ENCODE measurements around the gene CA12. TPM values are rescaled to one million over a fixed set of nuclear protein-coding genes. Genes with fewer than 3 reads are reported as not detected.

The CA12 gene
- total RNA-seq, 1 experiment from 2014 or later = 19.8 TPM

GRCh38 chr15:63405159-63405558 lies 23.5 kb upstream of the CA12 start:
- Histone ChIP-seq H3K9ac (ENCODE audit: low read length) (no peak overlapping the region), H2AFZ (ENCODE audit: low read length) (peak overlapping the region; percentile 71), H3K4me1 (ENCODE audit: insufficient read depth, low read length) (0 out of 2 replicates have a peak, but pooled peaks cover 3% of the 10 kb centered on the region), H3K27me3 (ENCODE audit: low read length) (no peaks in the 10 kb centered on the region), H3K79me2 (ENCODE audit: low read length) (no peaks in the 10 kb centered on the region), H3K27ac (ENCODE audit: low read length) (no peak overlapping the region), H3F3A (ENCODE audit: low read length, unreplicated experiment) (no peaks in the 10 kb centered on the region), H4K20me1 (ENCODE audit: low read length) (no peaks in the 10 kb centered on the region), H3K4me2 (ENCODE audit: low read length) (peak overlapping the region; percentile 40), H3K9me3 (ENCODE audit: low read length) (no peaks in the 10 kb centered on the region), H3K9me2 (replicated peaks; ENCODE audit: low read length) (no peaks in the 10 kb centered on the region), H3K4me3 (ENCODE audit: low read length) (no peak overlapping the region), H3K36me3 (ENCODE audit: low read depth, low read length) (no peaks in the 10 kb centered on the region)
- intact Hi-C loops (cut with micrococcal nuclease) = loop anchor here (10.0 kb wide), 1 partner anchor 60 kb away; no protein-coding TSS in a partner anchor
- ChIA-PET CTCF (no interaction called here), POLR2A (ENCODE audit: unreplicated experiment) (no interaction called here)
- TF ChIP-seq EZH2phosphoT487 (IDR thresholded peaks at IDR 0.05; ENCODE audit: borderline replicate concordance, low read length) (no peak), EZH2 (IDR thresholded peaks at IDR 0.05; ENCODE audit: low read length, unreplicated experiment) (no peak)
- TF ChIP-seq, protein P1, sequence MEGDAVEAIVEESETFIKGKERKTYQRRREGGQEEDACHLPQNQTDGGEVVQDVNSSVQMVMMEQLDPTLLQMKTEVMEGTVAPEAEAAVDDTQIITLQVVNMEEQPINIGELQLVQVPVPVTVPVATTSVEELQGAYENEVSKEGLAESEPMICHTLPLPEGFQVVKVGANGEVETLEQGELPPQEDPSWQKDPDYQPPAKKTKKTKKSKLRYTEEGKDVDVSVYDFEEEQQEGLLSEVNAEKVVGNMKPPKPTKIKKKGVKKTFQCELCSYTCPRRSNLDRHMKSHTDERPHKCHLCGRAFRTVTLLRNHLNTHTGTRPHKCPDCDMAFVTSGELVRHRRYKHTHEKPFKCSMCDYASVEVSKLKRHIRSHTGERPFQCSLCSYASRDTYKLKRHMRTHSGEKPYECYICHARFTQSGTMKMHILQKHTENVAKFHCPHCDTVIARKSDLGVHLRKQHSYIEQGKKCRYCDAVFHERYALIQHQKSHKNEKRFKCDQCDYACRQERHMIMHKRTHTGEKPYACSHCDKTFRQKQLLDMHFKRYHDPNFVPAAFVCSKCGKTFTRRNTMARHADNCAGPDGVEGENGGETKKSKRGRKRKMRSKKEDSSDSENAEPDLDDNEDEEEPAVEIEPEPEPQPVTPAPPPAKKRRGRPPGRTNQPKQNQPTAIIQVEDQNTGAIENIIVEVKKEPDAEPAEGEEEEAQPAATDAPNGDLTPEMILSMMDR (conservative IDR thresholded peaks at IDR 0.05; ENCODE audit: low read depth, low read length) = no peak
- ATAC-seq (no peak), DNase-seq (no peak)
- BruUV-seq (replicated peaks) = no TSS peak

GRCh38 chr15:63403254-63403945 lies 21.8 kb upstream of the CA12 start:
- intact Hi-C loops (cut with micrococcal nuclease) = loop anchor here (1.0 to 10.0 kb wide), 4 partner anchors 61 to 246 kb away; partner anchors contain the start of genes FBXL22 and RPS27L
- BruUV-seq (replicated peaks) = no TSS peak
- POLR2A ChIA-PET (ENCODE audit: unreplicated experiment) = interaction anchor here (0.6 kb wide), 1 partner anchor 100 kb away, joined by 4 read pairs; no protein-coding TSS in a partner anchor
- H4K20me1 ChIP-seq (ENCODE audit: low read length) = no peaks in the 10 kb centered on the region
- DNase-seq (peak; percentile 7), ATAC-seq (peak; percentile 65)
- H3K9me3 ChIP-seq (ENCODE audit: low read length) = no peaks in the 10 kb centered on the region
- TF ChIP-seq, protein P1 (conservative IDR thresholded peaks at IDR 0.05; ENCODE audit: low read depth, low read length) = no peak
- TF ChIP-seq EZH2 (IDR thresholded peaks at IDR 0.05; ENCODE audit: low read length, unreplicated experiment) (no peak), EZH2phosphoT487 (IDR thresholded peaks at IDR 0.05; ENCODE audit: borderline replicate concordance, low read length) (no peak)
- H3K27me3 ChIP-seq (ENCODE audit: low read length) = no peaks in the 10 kb centered on the region
- H3K27ac ChIP-seq (ENCODE audit: low read length) = no peak overlapping the region
- H3K36me3 ChIP-seq (ENCODE audit: low read depth, low read length) = no peaks in the 10 kb centered on the region
- no peaks in the 10 kb centered on the region for H3K9me2 ChIP-seq (replicated peaks; ENCODE audit: low read length)
- no peak overlapping the region for H3K4me3 ChIP-seq (ENCODE audit: low read length)
- 0 out of 2 replicates have a peak, but pooled peaks cover 3% of the 10 kb centered on the region for H3K4me1 ChIP-seq (ENCODE audit: insufficient read depth, low read length)
- no peak overlapping the region for H3K9ac ChIP-seq (ENCODE audit: low read length)
- no peaks in the 10 kb centered on the region for H3K79me2 ChIP-seq (ENCODE audit: low read length)
- no peaks in the 10 kb centered on the region for H3F3A ChIP-seq (ENCODE audit: low read length, unreplicated experiment)
- H2AFZ ChIP-seq (ENCODE audit: low read length) = peak overlapping the region; percentile 41; the same call in 1 of the 2 replicates
- no peak overlapping the region for H3K4me2 ChIP-seq (ENCODE audit: low read length)
- CTCF ChIA-PET = interaction anchor here (1.0 kb wide), 3 partner anchors 111 to 114 kb away, joined by 3 to 12 read pairs (median 8); no protein-coding TSS in a partner anchor

Data from PC-3 (cell line).